Sigmoid colon (tissue), 4 donors: ENCODE results near the gene ST6GAL2.

Source experiments
- POLR2A ChIP-seq, 2 donors: fragments of 450-650 bp; IDR thresholded peaks; one replicate each; pipeline ENCODE4 v1.6.1; 2016; ENCODE audit warnings: antibody characterized with exemption in 2 of 2, mild to moderate bottlenecking in 2 of 2, moderate library complexity in 2 of 2
- POLR2AphosphoS5 ChIP-seq, 4 donors: sonication (generic); formaldehyde crosslinking; IDR thresholded peaks; one replicate each; pipeline ENCODE4 v1.6.1; 2017; ENCODE audit warnings: antibody characterized with exemption in 4 of 4
- TF ChIP-seq, protein P1 (sequence below), 4 experiments: fragments of 450-650 bp in 3 of 4; fragments of 200-600 bp in 1 of 4; IDR thresholded peaks; one replicate each; pipeline ENCODE4 v1.5.1; 2016 to 2019; ENCODE audit warnings: antibody characterized with exemption in 4 of 4, mild to moderate bottlenecking in 3 of 4, moderate library complexity in 2 of 4

DNA sequence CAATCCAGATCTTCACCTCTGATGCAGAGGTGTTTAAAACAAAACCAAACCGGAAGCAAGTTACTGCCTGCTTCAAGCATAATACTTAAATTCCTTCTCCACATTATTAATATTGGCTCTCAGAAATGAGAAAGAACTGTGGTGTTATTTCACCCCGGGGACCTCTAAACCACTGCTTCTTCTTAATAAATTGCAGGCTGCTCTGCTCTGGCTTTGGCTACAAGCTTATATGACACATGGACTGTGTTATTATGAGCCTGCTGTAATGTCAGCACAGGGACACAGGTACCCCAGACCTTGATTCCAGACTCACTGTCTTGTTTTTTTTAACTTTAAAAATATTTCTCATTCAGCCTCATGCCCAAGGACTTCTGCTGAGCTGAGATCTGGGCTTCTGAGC is 45.1 kb downstream of the ST6GAL2 start:
- TF ChIP-seq POLR2AphosphoS5 (IDR thresholded peaks at IDR 0.05) (no peak), POLR2A (IDR thresholded peaks at IDR 0.05) (no peak)
- TF ChIP-seq, protein P1, sequence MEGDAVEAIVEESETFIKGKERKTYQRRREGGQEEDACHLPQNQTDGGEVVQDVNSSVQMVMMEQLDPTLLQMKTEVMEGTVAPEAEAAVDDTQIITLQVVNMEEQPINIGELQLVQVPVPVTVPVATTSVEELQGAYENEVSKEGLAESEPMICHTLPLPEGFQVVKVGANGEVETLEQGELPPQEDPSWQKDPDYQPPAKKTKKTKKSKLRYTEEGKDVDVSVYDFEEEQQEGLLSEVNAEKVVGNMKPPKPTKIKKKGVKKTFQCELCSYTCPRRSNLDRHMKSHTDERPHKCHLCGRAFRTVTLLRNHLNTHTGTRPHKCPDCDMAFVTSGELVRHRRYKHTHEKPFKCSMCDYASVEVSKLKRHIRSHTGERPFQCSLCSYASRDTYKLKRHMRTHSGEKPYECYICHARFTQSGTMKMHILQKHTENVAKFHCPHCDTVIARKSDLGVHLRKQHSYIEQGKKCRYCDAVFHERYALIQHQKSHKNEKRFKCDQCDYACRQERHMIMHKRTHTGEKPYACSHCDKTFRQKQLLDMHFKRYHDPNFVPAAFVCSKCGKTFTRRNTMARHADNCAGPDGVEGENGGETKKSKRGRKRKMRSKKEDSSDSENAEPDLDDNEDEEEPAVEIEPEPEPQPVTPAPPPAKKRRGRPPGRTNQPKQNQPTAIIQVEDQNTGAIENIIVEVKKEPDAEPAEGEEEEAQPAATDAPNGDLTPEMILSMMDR (IDR thresholded peaks at IDR 0.05) = no peak
